Measurements from ENCODE around the gene LOXL3.
"Not testable (repeated sequence)": the region's sequence is repeated elsewhere in the genome, so short reads cannot be mapped to it uniquely, and the experiment has no call there.

The LOXL3 gene

DNA sequence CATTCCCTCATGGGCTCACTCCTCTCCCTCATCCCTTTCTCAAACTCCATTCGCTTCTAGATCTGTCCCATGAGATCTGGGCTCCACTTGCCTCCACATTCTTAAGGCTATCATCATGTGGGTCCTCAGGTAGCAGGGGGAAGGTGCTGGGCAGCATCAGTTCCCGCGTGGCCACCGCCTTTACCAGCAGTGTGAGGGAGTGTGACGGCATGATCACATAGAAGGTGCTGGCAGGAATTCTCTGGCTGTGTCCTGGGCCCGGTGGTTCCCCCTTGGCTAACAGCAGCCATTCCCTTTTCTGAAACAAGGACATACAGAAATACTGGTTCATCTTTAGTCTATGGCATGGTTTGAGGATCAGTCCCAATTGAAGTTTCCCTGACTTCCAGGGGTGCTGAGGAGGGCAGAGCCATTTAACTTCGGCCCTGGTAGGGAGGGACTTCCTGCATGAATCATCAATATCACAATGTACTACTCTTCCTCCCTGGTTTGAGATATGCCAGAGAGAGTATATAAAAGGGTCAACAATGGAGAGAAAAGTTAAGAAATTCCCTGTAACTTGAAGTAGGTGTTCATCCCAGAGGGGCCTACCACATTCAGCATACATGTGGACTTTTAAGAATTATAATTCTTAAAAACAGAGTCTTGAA is 8.5 kb upstream of the LOXL3 start:
- no peaks in the 10 kb centered on the region for H3K27me3 ChIP-seq (replicated peaks; ENCODE audit: control insufficient read depth, insufficient read depth, low read length)
- TF ChIP-seq, protein P1, sequence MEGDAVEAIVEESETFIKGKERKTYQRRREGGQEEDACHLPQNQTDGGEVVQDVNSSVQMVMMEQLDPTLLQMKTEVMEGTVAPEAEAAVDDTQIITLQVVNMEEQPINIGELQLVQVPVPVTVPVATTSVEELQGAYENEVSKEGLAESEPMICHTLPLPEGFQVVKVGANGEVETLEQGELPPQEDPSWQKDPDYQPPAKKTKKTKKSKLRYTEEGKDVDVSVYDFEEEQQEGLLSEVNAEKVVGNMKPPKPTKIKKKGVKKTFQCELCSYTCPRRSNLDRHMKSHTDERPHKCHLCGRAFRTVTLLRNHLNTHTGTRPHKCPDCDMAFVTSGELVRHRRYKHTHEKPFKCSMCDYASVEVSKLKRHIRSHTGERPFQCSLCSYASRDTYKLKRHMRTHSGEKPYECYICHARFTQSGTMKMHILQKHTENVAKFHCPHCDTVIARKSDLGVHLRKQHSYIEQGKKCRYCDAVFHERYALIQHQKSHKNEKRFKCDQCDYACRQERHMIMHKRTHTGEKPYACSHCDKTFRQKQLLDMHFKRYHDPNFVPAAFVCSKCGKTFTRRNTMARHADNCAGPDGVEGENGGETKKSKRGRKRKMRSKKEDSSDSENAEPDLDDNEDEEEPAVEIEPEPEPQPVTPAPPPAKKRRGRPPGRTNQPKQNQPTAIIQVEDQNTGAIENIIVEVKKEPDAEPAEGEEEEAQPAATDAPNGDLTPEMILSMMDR (IDR thresholded peaks at IDR 0.05; ENCODE audit: insufficient read depth, low read length, poor library complexity, severe bottlenecking), result no peak
- H3K4me3 ChIP-seq (replicated peaks; ENCODE audit: low read depth, low read length), result no peak overlapping the region
- peaks cover 4% of the 10 kb centered on the region for H3K36me3 ChIP-seq (ENCODE audit: control insufficient read depth, insufficient read depth, low read length)
- no peak for DNase-seq (ENCODE audit: extremely low read depth, insufficient read length)

DNA sequence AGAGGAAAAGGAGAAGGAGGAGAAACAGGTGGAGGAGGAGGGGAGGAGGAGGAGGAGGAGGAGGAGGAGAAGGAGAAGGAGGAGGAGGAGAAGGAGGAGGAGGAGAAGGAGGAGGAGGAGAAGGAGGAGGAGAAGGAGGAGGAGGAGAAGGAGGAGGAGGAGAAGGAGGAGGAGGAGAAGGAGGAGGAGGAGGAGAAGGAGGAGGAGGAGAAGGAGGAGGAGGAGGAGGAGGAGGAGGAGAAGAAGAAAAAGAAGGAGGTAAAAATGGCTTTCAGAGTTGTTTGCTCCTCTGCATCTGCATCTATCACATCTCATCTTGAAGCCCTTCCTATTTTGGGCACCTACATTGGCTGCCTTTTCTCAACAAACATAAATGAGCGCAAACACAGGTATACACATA is 7.3 kb upstream of the LOXL3 start:
- not testable (repeated sequence) for H3K27me3 ChIP-seq (replicated peaks; ENCODE audit: control insufficient read depth, insufficient read depth, low read length); DNase-seq (ENCODE audit: extremely low read depth, insufficient read length); H3K4me3 ChIP-seq (replicated peaks; ENCODE audit: low read depth, low read length)
- H3K36me3 ChIP-seq (ENCODE audit: control insufficient read depth, insufficient read depth, low read length), result peaks cover 14% of the 10 kb centered on the region

DNA sequence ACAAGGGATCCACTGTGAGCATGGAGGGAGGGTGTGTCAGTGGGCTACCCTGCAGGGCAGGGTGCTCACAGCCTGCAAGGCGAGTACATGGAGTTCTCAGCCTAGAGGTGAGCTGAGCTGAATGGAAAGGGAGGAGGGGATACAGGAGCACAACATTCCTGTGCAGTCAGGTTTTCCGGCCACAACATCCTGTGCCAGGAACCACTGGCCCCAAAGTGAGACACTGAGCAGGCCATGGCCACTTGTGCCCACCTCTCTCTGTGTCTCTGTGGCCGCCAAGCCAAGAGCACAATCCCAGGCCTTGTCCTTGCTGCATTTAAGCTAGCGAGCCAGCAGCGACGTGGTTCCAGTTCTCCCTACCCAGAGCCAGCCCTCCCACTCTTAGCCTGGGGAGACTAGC is 6.8 kb upstream of the LOXL3 start:
- Histone ChIP-seq H3K36me3 (ENCODE audit: control insufficient read depth, insufficient read depth, low read length) (peaks cover 14% of the 10 kb centered on the region), H3K4me3 (replicated peaks; ENCODE audit: low read depth, low read length) (no peak overlapping the region), H3K27me3 (replicated peaks; ENCODE audit: control insufficient read depth, insufficient read depth, low read length) (no peaks in the 10 kb centered on the region)
- TF ChIP-seq, protein P1 (IDR thresholded peaks at IDR 0.05; ENCODE audit: insufficient read depth, low read length, poor library complexity, severe bottlenecking), result no peak
- no peak for DNase-seq (ENCODE audit: extremely low read depth, insufficient read length)

DNA sequence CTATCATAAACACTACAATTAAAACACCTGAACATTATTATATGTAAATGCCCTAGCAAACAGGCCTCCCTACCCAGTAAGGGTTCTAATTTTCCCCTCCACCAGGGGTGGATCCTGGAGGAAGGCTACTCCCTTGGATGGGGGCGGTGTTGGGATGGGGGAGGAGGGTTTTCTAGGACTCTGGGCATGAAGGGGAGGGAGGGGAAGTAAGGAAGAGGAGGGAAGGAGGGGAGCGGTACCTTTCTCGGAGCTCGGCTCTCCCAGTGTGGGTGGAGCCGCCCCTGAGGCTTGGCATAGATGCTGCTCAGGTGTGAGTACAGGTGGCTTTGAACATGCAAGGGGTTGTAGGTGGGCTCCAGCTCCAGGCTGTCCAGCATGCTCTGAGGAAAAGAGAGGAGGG is 6.2 kb upstream of the LOXL3 start:
- Histone ChIP-seq H3K36me3 (ENCODE audit: control insufficient read depth, insufficient read depth, low read length) (peaks cover 14% of the 10 kb centered on the region), H3K4me3 (replicated peaks; ENCODE audit: low read depth, low read length) (no peak overlapping the region), H3K27me3 (replicated peaks; ENCODE audit: control insufficient read depth, insufficient read depth, low read length) (no peaks in the 10 kb centered on the region)
- DNase-seq (ENCODE audit: extremely low read depth, insufficient read length), result no peak
- TF ChIP-seq, protein P1 (IDR thresholded peaks at IDR 0.05; ENCODE audit: insufficient read depth, low read length, poor library complexity, severe bottlenecking), result no peak

DNA sequence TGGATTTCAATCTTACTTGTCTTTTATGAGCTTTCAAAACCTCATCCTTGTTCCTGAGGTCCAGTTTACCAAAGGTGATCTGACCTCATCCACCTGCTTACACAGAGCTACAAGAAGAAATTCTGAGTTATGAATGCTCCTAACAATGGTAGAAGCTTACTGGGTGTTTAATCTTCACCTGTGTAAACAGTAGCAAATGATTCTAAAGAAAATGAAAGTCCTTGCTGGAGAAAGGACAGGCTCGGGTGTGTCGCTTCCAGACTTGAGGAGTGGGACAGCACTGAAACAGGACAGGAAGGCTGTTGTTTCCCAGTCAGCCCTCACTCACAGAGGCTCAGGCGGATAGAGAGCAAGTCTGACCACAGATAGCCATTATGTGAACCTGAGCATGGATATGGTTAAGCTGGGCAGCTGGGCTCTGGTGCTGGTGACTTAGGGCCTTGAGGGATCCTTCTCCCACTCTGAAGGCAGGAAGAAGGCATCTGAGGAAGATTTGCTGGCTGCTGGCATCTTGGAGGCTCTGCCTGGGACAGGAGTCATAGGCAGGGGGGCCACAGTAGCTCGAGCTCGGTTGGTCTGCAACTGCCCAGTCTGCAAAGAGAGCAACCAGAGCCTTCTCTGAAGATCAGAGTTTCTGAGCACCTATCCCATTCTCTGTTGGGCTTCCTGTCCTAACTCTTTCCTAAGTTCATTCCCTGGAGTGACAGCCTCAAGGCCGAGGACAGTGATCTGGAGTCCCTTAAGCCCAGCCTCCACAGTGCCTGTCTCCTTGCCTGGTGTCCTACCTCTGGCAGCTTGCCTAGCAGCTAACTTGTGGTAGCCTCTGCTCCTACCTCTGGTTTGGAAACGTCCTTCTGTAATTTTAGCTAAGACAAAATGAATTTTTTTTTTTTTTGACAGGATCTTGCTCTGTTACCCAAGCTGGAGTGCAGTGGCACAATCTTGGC is 4.8 kb upstream of the LOXL3 start:
- Histone ChIP-seq H3K36me3 (ENCODE audit: control insufficient read depth, insufficient read depth, low read length) (peaks cover 14% of the 10 kb centered on the region), H3K27me3 (replicated peaks; ENCODE audit: control insufficient read depth, insufficient read depth, low read length) (no peaks in the 10 kb centered on the region), H3K4me3 (replicated peaks; ENCODE audit: low read depth, low read length) (no peak overlapping the region)
- DNase-seq (ENCODE audit: extremely low read depth, insufficient read length), result no peak
- TF ChIP-seq, protein P1 (IDR thresholded peaks at IDR 0.05; ENCODE audit: insufficient read depth, low read length, poor library complexity, severe bottlenecking), result no peak

DNA sequence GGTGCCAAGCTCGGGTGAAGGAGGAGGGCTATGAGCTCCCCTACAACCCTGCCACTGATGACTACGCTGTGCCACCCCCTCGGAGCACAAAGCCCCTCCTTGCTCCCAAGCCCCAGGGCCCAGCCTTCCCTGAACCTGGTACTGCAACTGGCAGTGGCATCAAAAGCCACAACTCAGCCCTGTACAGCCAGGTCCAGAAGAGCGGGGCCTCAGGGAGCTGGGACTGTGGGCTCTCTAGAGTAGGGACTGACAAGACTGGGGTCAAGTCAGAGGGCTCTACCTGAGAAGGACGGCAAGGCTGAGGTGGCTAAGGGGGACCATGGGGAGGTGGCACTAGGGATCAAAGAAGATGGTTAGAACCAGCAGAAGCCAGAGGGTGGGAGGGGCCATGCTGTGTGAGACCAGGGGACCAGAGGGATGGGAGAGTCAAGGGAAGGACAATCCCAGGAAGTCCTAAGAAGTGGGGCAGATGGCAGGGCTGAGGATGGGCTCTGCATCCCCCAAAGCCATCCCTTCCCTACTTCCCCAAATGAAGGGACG is 3.2 kb upstream of the LOXL3 start:
- H3K4me3 ChIP-seq (replicated peaks; ENCODE audit: low read depth, low read length), result no peak overlapping the region
- TF ChIP-seq, protein P1 (IDR thresholded peaks at IDR 0.05; ENCODE audit: insufficient read depth, low read length, poor library complexity, severe bottlenecking), result no peak
- H3K36me3 ChIP-seq (ENCODE audit: control insufficient read depth, insufficient read depth, low read length), result peaks cover 14% of the 10 kb centered on the region

More for the DNA sequence above, 3.2 kb upstream of the LOXL3 start:
- DNase-seq (ENCODE audit: extremely low read depth, insufficient read length), result no peak
- H3K27me3 ChIP-seq (replicated peaks; ENCODE audit: control insufficient read depth, insufficient read depth, low read length), result no peaks in the 10 kb centered on the region
